GM23248 (cell line): ENCODE measurements around the gene GTF2F2.

ENCODE experiments used
- EZH2 ChIP-seq: fragments of 200-600 bp; sonication (generic); IDR thresholded peaks from 2 replicates; pipeline ENCODE4 v1.6.1; 2018; ENCODE audit warnings: antibody characterized with exemption, mild to moderate bottlenecking; ENCODE audit not compliant: insufficient read depth, poor library complexity, severe bottlenecking
- EZH2phosphoT487 ChIP-seq: fragments of 200-600 bp; sonication (generic); IDR thresholded peaks from 2 replicates; pipeline ENCODE4 v1.6.1; 2018; ENCODE audit warnings: antibody characterized with exemption, moderate library complexity, mild to moderate bottlenecking, low read depth; ENCODE audit not compliant: insufficient read depth

GRCh38 chr13:45143346-45143751, 23.0 kb downstream of the GTF2F2 start:
- TF ChIP-seq EZH2 (no peak), EZH2phosphoT487 (no peak)
